GM18499 (cell line): ENCODE results near the gene SLC26A1.
"Not testable (repeated sequence)": the region's sequence is repeated elsewhere in the genome, so short reads cannot be mapped to it uniquely, and the experiment has no call there.

Experiments used
- ATAC-seq: cut with Tn5 transposase; IDR thresholded peaks from one replicate; pipeline ENCODE4 v1.9.1; 2021; ENCODE audit warnings: moderate number of reproducible peaks; ENCODE audit not compliant: insufficient read depth, unreplicated experiment

The SLC26A1 gene

DNA sequence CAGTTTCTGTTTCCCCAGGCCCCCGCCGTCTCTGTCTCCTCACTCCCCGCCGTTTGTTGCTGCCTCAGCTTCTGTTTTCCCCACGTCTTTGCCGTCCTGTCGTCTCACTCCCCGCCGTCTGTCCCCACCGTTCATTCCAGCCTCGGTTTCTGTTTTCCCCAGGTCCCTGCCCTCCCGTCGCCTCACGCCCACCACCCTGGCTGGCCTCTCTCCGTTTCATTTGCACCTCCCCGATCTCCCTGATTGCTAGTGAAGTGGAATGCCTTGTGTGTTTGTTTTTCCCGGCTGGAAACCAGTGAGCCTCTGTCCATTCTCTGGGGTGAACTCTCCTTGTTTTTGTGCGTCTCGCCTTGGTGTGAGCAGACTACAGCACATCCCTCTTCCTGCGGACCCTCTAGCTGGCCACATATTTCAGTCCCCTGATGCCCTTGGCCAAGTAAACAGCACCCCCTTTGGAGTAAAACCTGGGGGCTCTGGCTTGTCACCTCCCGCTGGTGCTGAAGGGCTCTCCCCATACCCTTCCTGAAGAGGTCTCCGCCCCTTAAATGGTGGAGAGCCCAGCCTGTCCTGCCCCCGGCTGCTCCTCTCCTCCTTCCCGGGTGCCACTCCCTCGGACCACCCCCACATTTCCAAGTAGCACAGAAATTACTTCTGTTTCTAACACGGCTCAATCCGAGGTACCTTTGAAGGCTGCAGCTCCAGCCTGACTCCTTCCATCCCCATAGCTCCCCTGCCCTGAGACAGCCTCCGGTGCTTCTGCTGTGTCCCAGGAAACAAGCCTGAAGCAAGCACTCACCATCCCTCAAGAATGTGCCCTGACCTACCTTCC lies 47.7 kb downstream of the SLC26A1 start:
- ATAC-seq = no peak

DNA sequence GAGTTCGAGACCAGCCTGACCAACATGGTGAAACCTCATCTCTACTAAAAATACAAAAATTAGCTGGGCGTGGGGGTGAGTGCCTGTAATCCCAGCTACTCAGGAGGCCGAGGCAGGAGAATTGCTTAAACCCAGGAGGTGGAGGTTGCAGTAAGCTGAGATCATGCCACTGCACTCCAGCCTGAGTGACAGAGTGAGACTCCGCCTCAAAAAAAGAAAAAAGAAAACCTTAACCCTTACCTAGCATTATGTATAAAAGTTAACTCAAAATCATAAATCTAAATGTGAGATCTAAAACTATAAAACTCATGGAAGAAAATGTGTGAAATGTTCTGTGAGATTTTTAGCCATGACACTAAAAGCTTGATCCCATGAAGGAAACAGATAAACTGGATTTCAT lies 53.7 kb downstream of the SLC26A1 start:
- not testable (repeated sequence) for ATAC-seq
